NK-92 treated with Interleukin-12 subunit alpha and Interleukin-12 subunit beta, amount 100 ng/mL, for 24 hours (cell line): ENCODE results near the gene JPH4.
"Not testable (repeated sequence)": the region's sequence is repeated elsewhere in the genome, so short reads cannot be mapped to it uniquely, and the experiment has no call there.

Experiments used
- DNase-seq: peaks from one replicate; lab custom pipeline; 2025; lab: John Stamatoyannopoulos, UW

JPH4 gene

GRCh38 chr14:23578560-23579310, at the start of gene JPH4:
Gene JPH4 (minus strand): TSS chr14:23578790. CDS start chr14:23577453, 1,337 bp downstream.
- DNase-seq, result no peak

GRCh38 chr14:23627961-23628360, 49.4 kb upstream of the JPH4 start:
- no peak for DNase-seq

- no peak for DNase-seq
These were observed 48.4 kb upstream of the JPH4 start for GRCh38 chr14:23626946-23627345.

- no peak for DNase-seq
These were observed 46.3 kb upstream of the JPH4 start for GRCh38 chr14:23624830-23625404.

GRCh38 chr14:23623962-23624361, 45.4 kb upstream of the JPH4 start:
- no peak for DNase-seq

- DNase-seq, result no peak
These were observed 44.4 kb upstream of the JPH4 start for GRCh38 chr14:23622990-23623389.

GRCh38 chr14:23621932-23622730, 43.5 kb upstream of the JPH4 start:
- no peak for DNase-seq

- DNase-seq, result no peak
These were observed 42.8 kb upstream of the JPH4 start for GRCh38 chr14:23621204-23621931.

GRCh38 chr14:23620177-23620702, 41.6 kb upstream of the JPH4 start:
- no peak for DNase-seq

GRCh38 chr14:23618415-23618988, 39.9 kb upstream of the JPH4 start:
- no peak for DNase-seq

- DNase-seq, result no peak
These were observed 38.9 kb upstream of the JPH4 start for GRCh38 chr14:23617539-23617938.

- DNase-seq, result no peak
These were observed 37.3 kb upstream of the JPH4 start for GRCh38 chr14:23615856-23616255.

- no peak for DNase-seq
These were observed 35.8 kb upstream of the JPH4 start for GRCh38 chr14:23614395-23614828.

- no peak for DNase-seq
These were observed 34.9 kb upstream of the JPH4 start for GRCh38 chr14:23613242-23614070.

- DNase-seq, result no peak
These were observed 34.2 kb upstream of the JPH4 start for GRCh38 chr14:23612802-23613201.

- DNase-seq, result no peak
These were observed 33.8 kb upstream of the JPH4 start for GRCh38 chr14:23612354-23612732.

- DNase-seq, result no peak
These were observed 32.3 kb upstream of the JPH4 start for GRCh38 chr14:23610815-23611289.

- DNase-seq, result no peak
These were observed 31.7 kb upstream of the JPH4 start for GRCh38 chr14:23610090-23610814.

- not testable (repeated sequence) for DNase-seq
These were observed 31.0 kb upstream of the JPH4 start for GRCh38 chr14:23609411-23610089.
